GM12873 (cell line): ENCODE measurements around the gene FBXL17.

ENCODE experiments used
- CTCF ChIP-seq: IDR thresholded peaks from 2 replicates; pipeline ENCODE4 v1.5.1; 2012; ENCODE audit warnings: low read depth, mild to moderate bottlenecking, moderate library complexity, low read length, control low read depth; ENCODE audit not compliant: insufficient read depth; ENCODE audit errors: missing control alignments

Gene FBXL17

GRCh38 chr5:108381350-108381953 lies 446 bp downstream of the FBXL17 start:
- TF ChIP-seq CTCF = no peak

GRCh38 chr5:108380531-108381349 lies 1.2 kb downstream of the FBXL17 start:
- no peak for TF ChIP-seq CTCF

GRCh38 chr5:108379722-108380530 lies 2.0 kb downstream of the FBXL17 start:
- TF ChIP-seq CTCF = no peak

GRCh38 chr5:108375768-108376167 lies 6.1 kb downstream of the FBXL17 start:
- no peak for TF ChIP-seq CTCF

GRCh38 chr5:108373426-108373825 lies 8.5 kb downstream of the FBXL17 start:
- TF ChIP-seq CTCF = no peak

GRCh38 chr5:108372369-108372768 lies 9.5 kb downstream of the FBXL17 start:
- TF ChIP-seq CTCF = no peak

- TF ChIP-seq CTCF = no peak
Measured at GRCh38 chr5:108371263-108371662, 10.6 kb downstream of the FBXL17 start.
